HepG2 (cell line): ENCODE measurements around the gene GALNT12. TPM values are rescaled to one million over a fixed set of nuclear protein-coding genes. Genes with fewer than 3 reads are reported as not detected.

Experiments used
- ATAC-seq: fragments of 200-7000 bp; cut with Tn5 transposase; 3 replicates; pipeline ENCODE4 v1.9.1; 2020; ENCODE audit warnings: mild to moderate bottlenecking, moderate library complexity
- BruUV-seq: library from RNA; stranded (reverse); fragments of 400-500 nt; replicated peaks from 2 replicates; lab custom pipeline; 2021; lab: Mats Ljungman, UMichigan
- CTCF ChIA-PET: fragments of 300-600 bp; formaldehyde crosslinking; extraction: SDS; loops from one replicate; lab custom pipeline; 2021; ENCODE audit warnings: low total read pairs, inconsistent platforms, low intra/inter-chr PET ratio; lab: Yijun Ruan, JAX
- POLR2A ChIA-PET: fragments of 350-600 bp; sonication (Branson Sonifier 250); formaldehyde crosslinking; loops from one replicate; lab custom pipeline; 2020; ENCODE audit warnings: antibody characterized with exemption, inconsistent platforms; lab: Yijun Ruan, JAX
- DNase-seq: peaks from one replicate; pipeline ENCODE4 v3.0.0-alpha.2; 2015; ENCODE audit warnings: low spot score
- FAIRE-seq: peaks from 3 replicates; lab custom pipeline; 2011; peaks lifted over from hg19 to GRCh38; lab: Jason Lieb, UNC
- H2AFZ ChIP-seq: one replicate; pipeline ENCODE4 v1.6.1; 2011; ENCODE audit warnings: low read length, inconsistent platforms
- H3K27ac ChIP-seq: fragments of 300-600 bp; 3 replicates; pipeline ENCODE4 v1.8.0; 2011; ENCODE audit warnings: mixed run types, mild to moderate bottlenecking, mixed read lengths, low read length, inconsistent platforms; ENCODE audit not compliant: insufficient read depth; ENCODE audit errors: extremely low read length
- H3K27me3 ChIP-seq, 2 experiments: fragments of 200-600 bp in 1 of 2; 2 replicates in 1 of 2; 3 replicates in 1 of 2; pipeline versions ENCODE4 v1.6.0 to v1.8.0; 2011; ENCODE audit warnings: low read length in 2 of 2, mild to moderate bottlenecking in 2 of 2, moderate library complexity in 2 of 2, inconsistent platforms in 1 of 2; ENCODE audit not compliant: insufficient read depth in 2 of 2, control insufficient read depth in 1 of 2
- H3K36me3 ChIP-seq, 2 experiments: fragments of 200-600 bp in 1 of 2; replicated peaks in 1 of 2; 2 replicates in 1 of 2; 3 replicates in 1 of 2; pipeline versions ENCODE4 v1.5.1 to v1.8.0; 2011; ENCODE audit warnings: low read length in 2 of 2, inconsistent platforms in 1 of 2; ENCODE audit not compliant: insufficient read depth in 2 of 2, control insufficient read depth in 1 of 2
- H3K4me1 ChIP-seq: 2 replicates; pipeline ENCODE4 v1.5.1; 2012; ENCODE audit warnings: low read length, inconsistent platforms; ENCODE audit not compliant: insufficient read depth
- H3K4me2 ChIP-seq: 2 replicates; pipeline ENCODE4 v1.6.0; 2011; ENCODE audit warnings: low read depth, low read length, inconsistent platforms
- H3K4me3 ChIP-seq, 3 experiments: fragments of 200-600 bp in 1 of 3; sonication (generic), shearing (Covaris generic) in 1 of 3; replicated peaks in 1 of 3; 2 replicates each; pipeline ENCODE4 v1.5.1; 2011 to 2016; ENCODE audit warnings: low read length in 3 of 3, inconsistent platforms in 2 of 3, low read depth in 2 of 3, mild to moderate bottlenecking in 2 of 3, control low read depth in 1 of 3, mixed read lengths in 1 of 3; ENCODE audit not compliant: insufficient read depth in 1 of 3
- H3K79me2 ChIP-seq: one replicate; pipeline ENCODE4 v1.6.1; 2011; ENCODE audit warnings: low read length, inconsistent platforms; ENCODE audit not compliant: insufficient read depth
- H3K9ac ChIP-seq: 2 replicates; pipeline ENCODE4 v1.6.0; 2011; ENCODE audit warnings: mild to moderate bottlenecking, low read depth, low read length, inconsistent platforms; ENCODE audit not compliant: insufficient read depth
- H3K9me3 ChIP-seq: 2 replicates; pipeline ENCODE4 v1.5.1; 2012; ENCODE audit warnings: mild to moderate bottlenecking, low read length
- H4K20me1 ChIP-seq: 2 replicates; pipeline ENCODE4 v1.6.0; 2011; ENCODE audit warnings: inconsistent platforms, mild to moderate bottlenecking, low read length, moderate library complexity; ENCODE audit not compliant: insufficient read depth
- NFRKB ChIP-seq: fragments of 450-650 bp; IDR thresholded peaks from 2 replicates; pipeline ENCODE4 v1.6.1; 2017
- SP4 ChIP-seq: sonication (generic); formaldehyde crosslinking; IDR thresholded peaks from 2 replicates; pipeline ENCODE4 v1.8.1; 2023; ENCODE audit warnings: mild to moderate bottlenecking, missing genetic modification reagents
- ZFAT ChIP-seq: sonication (generic); formaldehyde crosslinking; conservative IDR thresholded peaks from 2 replicates; pipeline ENCODE4 v1.8.1; 2023; ENCODE audit warnings: missing genetic modification reagents, inconsistent platforms
- ZNF136 ChIP-seq: sonication (generic); formaldehyde crosslinking; IDR thresholded peaks from 2 replicates; pipeline ENCODE4 v1.8.1; 2022; ENCODE audit warnings: low read depth, mild to moderate bottlenecking, moderate library complexity, missing genetic modification reagents
- ZNF792 ChIP-seq: IDR thresholded peaks from 2 replicates; pipeline ENCODE4 v1.6.1; 2016
- ZSCAN5A ChIP-seq: sonication (generic); formaldehyde crosslinking; IDR thresholded peaks from 2 replicates; pipeline ENCODE4 v1.8.0; 2022; ENCODE audit warnings: mild to moderate bottlenecking, missing genetic modification reagents, borderline replicate concordance
- WGBS: methylation state at CpG from one replicate; pipeline ENCODE4 v1.1.6; 2017; ENCODE audit warnings: low lambda C conversion rate; 5-methylcytosine and 5-hydroxymethylcytosine counted together
- in situ Hi-C: cut with HindIII; loops from 2 replicates; pipeline ENCODE4 v1.10.0; 2017; ENCODE audit warnings: low pct_unique_long_range_greater_than_20kb; ENCODE audit not compliant: extremely low pct_ligation_motif_present
- intact Hi-C: fragments of 100-400 bp; cut with micrococcal nuclease; formaldehyde crosslinking; loops from one replicate; pipeline ENCODE4 v1.10.0; 2022; ENCODE audit not compliant: unreplicated experiment
- polyA plus RNA-seq, 8 experiments: library from polyadenylated mRNA; depleted of rRNA in 3 of 8; stranded (reverse) in 7 of 8; unstranded in 1 of 8; fragments of >200 nt; fragmentation: Illumina TruSeq in 4 of 8; extraction: Trizol in 4 of 8; gene quantifications; 2 replicates each; pipeline versions ENCODE4 v1.2.1 to v1.2.3, GENCODE V29; 2011 to 2016; ENCODE audit warnings: low read depth in 4 of 8, missing spikeins in 1 of 8, mixed read lengths in 1 of 8; ENCODE audit not compliant: insufficient read depth in 1 of 8
- total RNA-seq, 5 experiments: library from RNA; depleted of rRNA; stranded (reverse); fragments of >200 nt; fragmentation: Illumina TruSeq; extraction: Trizol; gene quantifications; 2 replicates each; pipeline ENCODE4 v1.2.3, GENCODE V29; 2016; ENCODE audit warnings: low read depth in 1 of 5
- TF ChIP-seq, protein P1 (sequence below): sonication (generic); formaldehyde crosslinking; IDR thresholded peaks from 2 replicates; pipeline ENCODE4 v1.4.0; 2020; ENCODE audit warnings: missing genetic modification reagents

Gene GALNT12
- total and polyA plus RNA-seq, 2 of the 13 experiments (the other 11 are each of a cell fraction or from before 2014, with no cell fraction given), result 0.07 TPM; not detected in 1

DNA sequence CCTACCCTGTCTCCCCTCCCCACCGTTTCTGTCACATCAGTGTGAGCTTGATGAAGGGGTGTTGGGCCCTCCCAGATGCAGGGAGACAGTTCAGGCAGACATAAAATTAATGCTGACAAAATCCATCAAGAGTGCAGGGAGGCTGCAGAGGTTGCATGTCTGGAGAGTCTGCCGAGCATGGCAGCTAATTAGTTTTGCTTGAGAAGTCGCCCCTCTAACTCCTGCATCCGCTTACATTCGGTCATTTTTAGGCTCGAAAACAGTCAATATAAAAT is 44.9 kb downstream of the GALNT12 start:
- Histone ChIP-seq H3K27me3 (peaks cover 0 to 1% of the 10 kb centered on the region in 2 experiments; a peak in 1 of 5 replicates), H2AFZ (no peak overlapping the region), H3K9ac (no peak overlapping the region), H3K36me3 (no peaks in the 10 kb centered on the region), H3K4me2 (no peak overlapping the region), H3K4me1 (peaks cover 11% of the 10 kb centered on the region), H3K9me3 (no peaks in the 10 kb centered on the region)
- DNase-seq, result no peak
- no peak for FAIRE-seq
- POLR2A ChIA-PET, result no interaction called here
- 5% methylated on average over 6 of the region's 6 CpGs for WGBS
- in situ Hi-C loops, result no loop called here
- TF ChIP-seq SP4 (CRISPR knock-in tag) (no peak), ZNF792 (CRISPR knock-in tag) (no peak), ZSCAN5A (CRISPR knock-in tag) (no peak), ZFAT (CRISPR knock-in tag) (no peak), NFRKB (no peak), ZNF136 (CRISPR knock-in tag) (no peak)
- TF ChIP-seq, protein P1, sequence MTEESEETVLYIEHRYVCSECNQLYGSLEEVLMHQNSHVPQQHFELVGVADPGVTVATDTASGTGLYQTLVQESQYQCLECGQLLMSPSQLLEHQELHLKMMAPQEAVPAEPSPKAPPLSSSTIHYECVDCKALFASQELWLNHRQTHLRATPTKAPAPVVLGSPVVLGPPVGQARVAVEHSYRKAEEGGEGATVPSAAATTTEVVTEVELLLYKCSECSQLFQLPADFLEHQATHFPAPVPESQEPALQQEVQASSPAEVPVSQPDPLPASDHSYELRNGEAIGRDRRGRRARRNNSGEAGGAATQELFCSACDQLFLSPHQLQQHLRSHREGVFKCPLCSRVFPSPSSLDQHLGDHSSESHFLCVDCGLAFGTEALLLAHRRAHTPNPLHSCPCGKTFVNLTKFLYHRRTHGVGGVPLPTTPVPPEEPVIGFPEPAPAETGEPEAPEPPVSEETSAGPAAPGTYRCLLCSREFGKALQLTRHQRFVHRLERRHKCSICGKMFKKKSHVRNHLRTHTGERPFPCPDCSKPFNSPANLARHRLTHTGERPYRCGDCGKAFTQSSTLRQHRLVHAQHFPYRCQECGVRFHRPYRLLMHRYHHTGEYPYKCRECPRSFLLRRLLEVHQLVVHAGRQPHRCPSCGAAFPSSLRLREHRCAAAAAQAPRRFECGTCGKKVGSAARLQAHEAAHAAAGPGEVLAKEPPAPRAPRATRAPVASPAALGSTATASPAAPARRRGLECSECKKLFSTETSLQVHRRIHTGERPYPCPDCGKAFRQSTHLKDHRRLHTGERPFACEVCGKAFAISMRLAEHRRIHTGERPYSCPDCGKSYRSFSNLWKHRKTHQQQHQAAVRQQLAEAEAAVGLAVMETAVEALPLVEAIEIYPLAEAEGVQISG (CRISPR knock-in tag), result no peak
- TF ChIP-seq, all 625 proteins: peak for 0
- no peaks in the 10 kb centered on the region for H3K79me2 ChIP-seq
- no peaks in the 10 kb centered on the region for H4K20me1 ChIP-seq
- no TSS peak for BruUV-seq
- no peak overlapping the region for H3K27ac ChIP-seq
- no peak overlapping the region for H3K4me3 ChIP-seq
- intact Hi-C loops, result no loop called here
- no peak for ATAC-seq
- CTCF ChIA-PET, result no interaction called here
